ENCODE measurements around the gene TRIM45. TPM values are rescaled to one million over a fixed set of nuclear protein-coding genes. Genes with fewer than 3 reads are reported as not detected.

The TRIM45 gene
- total RNA-seq, 1 donor from 2014 or later: 6.7 TPM

DNA sequence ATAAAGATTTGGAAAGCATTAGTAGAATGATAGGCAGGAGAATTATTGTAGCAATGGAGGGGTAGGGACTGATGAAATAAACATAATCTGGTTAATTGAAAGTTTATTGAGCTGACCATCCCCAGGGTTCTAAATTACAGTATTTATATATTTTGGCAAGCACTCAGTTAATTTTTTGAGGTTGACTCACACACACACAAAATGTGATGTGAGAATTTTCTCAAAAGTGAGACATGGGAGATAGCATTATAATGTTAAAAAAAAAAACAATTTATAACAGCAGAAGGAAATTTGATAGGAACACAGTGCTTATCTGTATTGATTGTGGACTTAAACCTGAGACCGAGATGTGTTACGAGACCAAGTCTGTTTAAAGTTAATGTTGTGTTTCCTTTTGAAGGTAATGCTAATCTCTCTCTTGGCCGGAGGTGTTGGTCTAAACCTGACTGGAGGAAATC lies 24.6 kb downstream of the TRIM45 start:
- H3K4me1 Mint-ChIP-seq (ENCODE audit: low read depth, unreplicated experiment): peaks cover 19% of the 10 kb centered on the region
- H3K27me3 Mint-ChIP-seq (ENCODE audit: unreplicated experiment): no peaks in the 10 kb centered on the region
- no peak for TF ChIP-seq CTCF (IDR thresholded peaks at IDR 0.05; ENCODE audit: partially characterized antibody, unreplicated experiment)
- no peaks in the 10 kb centered on the region for H3K9me3 Mint-ChIP-seq (ENCODE audit: unreplicated experiment)
- H3K36me3 Mint-ChIP-seq (ENCODE audit: unreplicated experiment): no peaks in the 10 kb centered on the region
- DNase-seq: no peak
- H3K27ac Mint-ChIP-seq (ENCODE audit: unreplicated experiment): peak overlapping the region; percentile 5
- no peak overlapping the region for H3K4me3 Mint-ChIP-seq (ENCODE audit: unreplicated experiment)

- H3K4me3 Mint-ChIP-seq (ENCODE audit: unreplicated experiment): no peak overlapping the region
- no peaks in the 10 kb centered on the region for H3K27me3 Mint-ChIP-seq (ENCODE audit: unreplicated experiment)
- no peak for DNase-seq
- no peaks in the 10 kb centered on the region for H3K36me3 Mint-ChIP-seq (ENCODE audit: unreplicated experiment)
- no peak for TF ChIP-seq CTCF (IDR thresholded peaks at IDR 0.05; ENCODE audit: partially characterized antibody, unreplicated experiment)
- H3K4me1 Mint-ChIP-seq (ENCODE audit: low read depth, unreplicated experiment): peaks cover 35% of the 10 kb centered on the region
- H3K9me3 Mint-ChIP-seq (ENCODE audit: unreplicated experiment): peaks cover 2% of the 10 kb centered on the region
- H3K27ac Mint-ChIP-seq (ENCODE audit: unreplicated experiment): peak overlapping the region; percentile 77
Measured at GRCh38 chr1:117094841-117095604, 26.5 kb downstream of the TRIM45 start.

GRCh38 chr1:117093870-117094621 lies 27.5 kb downstream of the TRIM45 start:
- H3K4me1 Mint-ChIP-seq (ENCODE audit: low read depth, unreplicated experiment): peaks cover 38% of the 10 kb centered on the region
- H3K36me3 Mint-ChIP-seq (ENCODE audit: unreplicated experiment): no peaks in the 10 kb centered on the region
- peak; percentile 36 for TF ChIP-seq CTCF (IDR thresholded peaks at IDR 0.05; ENCODE audit: partially characterized antibody, unreplicated experiment)
- H3K4me3 Mint-ChIP-seq (ENCODE audit: unreplicated experiment): no peak overlapping the region
- H3K27me3 Mint-ChIP-seq (ENCODE audit: unreplicated experiment): no peaks in the 10 kb centered on the region
- H3K27ac Mint-ChIP-seq (ENCODE audit: unreplicated experiment): peak overlapping the region; percentile 77
- no peak for DNase-seq
- H3K9me3 Mint-ChIP-seq (ENCODE audit: unreplicated experiment): peaks cover 2% of the 10 kb centered on the region

DNA sequence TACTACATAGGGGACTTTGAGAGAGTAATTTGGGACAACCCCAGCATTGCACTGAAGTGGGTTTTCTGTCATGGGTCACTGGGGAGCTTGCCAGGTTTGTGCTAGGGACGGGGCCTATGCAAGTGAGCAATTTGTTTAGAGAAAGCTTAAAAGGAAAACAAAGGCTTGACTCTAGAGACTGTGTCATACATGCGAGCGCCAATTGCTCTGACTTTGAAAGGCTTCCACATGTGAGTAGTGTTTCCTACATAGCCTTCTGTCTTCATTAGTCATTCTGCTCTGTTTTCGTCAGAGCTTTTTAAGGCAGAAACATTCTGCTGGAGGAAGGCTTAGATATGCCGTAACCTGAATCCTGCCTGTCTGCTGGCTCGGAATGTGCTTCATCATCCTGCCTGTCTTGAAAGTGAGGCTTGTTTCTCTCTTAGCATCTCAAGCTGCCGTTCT lies 28.4 kb downstream of the TRIM45 start:
- Mint-ChIP-seq H3K27ac (ENCODE audit: unreplicated experiment) (peak overlapping the region; percentile 77), H3K36me3 (ENCODE audit: unreplicated experiment) (no peaks in the 10 kb centered on the region), H3K27me3 (ENCODE audit: unreplicated experiment) (no peaks in the 10 kb centered on the region), H3K4me3 (ENCODE audit: unreplicated experiment) (no peak overlapping the region), H3K9me3 (ENCODE audit: unreplicated experiment) (peaks cover 2% of the 10 kb centered on the region), H3K4me1 (ENCODE audit: low read depth, unreplicated experiment) (peaks cover 38% of the 10 kb centered on the region)
- no peak for DNase-seq
- no peak for TF ChIP-seq CTCF (IDR thresholded peaks at IDR 0.05; ENCODE audit: partially characterized antibody, unreplicated experiment)

GRCh38 chr1:117092594-117092993 lies 29.0 kb downstream of the TRIM45 start:
- no peaks in the 10 kb centered on the region for H3K36me3 Mint-ChIP-seq (ENCODE audit: unreplicated experiment)

More at GRCh38 chr1:117092594-117092993, 29.0 kb downstream of the TRIM45 start:
- peak overlapping the region; percentile 77 for H3K27ac Mint-ChIP-seq (ENCODE audit: unreplicated experiment)
- H3K27me3 Mint-ChIP-seq (ENCODE audit: unreplicated experiment): no peaks in the 10 kb centered on the region
- peaks cover 38% of the 10 kb centered on the region for H3K4me1 Mint-ChIP-seq (ENCODE audit: low read depth, unreplicated experiment)
- H3K9me3 Mint-ChIP-seq (ENCODE audit: unreplicated experiment): peaks cover 2% of the 10 kb centered on the region
- peak overlapping the region; percentile 14 for H3K4me3 Mint-ChIP-seq (ENCODE audit: unreplicated experiment)
- no peak for DNase-seq
- TF ChIP-seq CTCF (IDR thresholded peaks at IDR 0.05; ENCODE audit: partially characterized antibody, unreplicated experiment): no peak
